BLaER1 treated with 17β-estradiol and CSF1 and Interleukin-3, amounts not matched to agents 10 nM and 100 nM (cell line): ENCODE results near the gene RPL22.

ENCODE experiments used
- H3K27ac ChIP-seq, 11 experiments: shearing (Covaris generic); formaldehyde crosslinking; 2 replicates each; pipeline ENCODE4 v1.8.1; 2022
- H3K27me3 ChIP-seq, 11 experiments: shearing (Covaris generic); formaldehyde crosslinking; 2 replicates each; pipeline ENCODE4 v1.8.1; 2022
- H3K36me3 ChIP-seq, 11 experiments: shearing (Covaris generic); formaldehyde crosslinking; 2 replicates each; pipeline ENCODE4 v1.8.1; 2022
- H3K4me1 ChIP-seq, 10 experiments: shearing (Covaris generic); formaldehyde crosslinking; 2 replicates each; pipeline ENCODE4 v1.8.1; 2022
- H3K4me2 ChIP-seq, 11 experiments: shearing (Covaris generic); formaldehyde crosslinking; 2 replicates each; pipeline ENCODE4 v1.8.1; 2022
- H3K4me3 ChIP-seq, 10 experiments: shearing (Covaris generic); formaldehyde crosslinking; 2 replicates each; pipeline ENCODE4 v1.8.1; 2022
- H3K9ac ChIP-seq, 11 experiments: shearing (Covaris generic); formaldehyde crosslinking; 2 replicates each; pipeline ENCODE4 v1.8.1; 2022
- H3K9me3 ChIP-seq, 11 experiments: shearing (Covaris generic); formaldehyde crosslinking; replicated peaks in 1 of 11; 2 replicates each; pipeline ENCODE4 v1.8.1; 2022
- H4K20me1 ChIP-seq, 11 experiments: shearing (Covaris generic); formaldehyde crosslinking; 2 replicates each; pipeline ENCODE4 v1.8.1; 2022
- Cebpa-rat ChIP-seq, 11 experiments: shearing (Covaris generic); IDR thresholded peaks; 2 replicates each; pipeline ENCODE4 v1.8.1; 2022

RPL22 gene

DNA sequence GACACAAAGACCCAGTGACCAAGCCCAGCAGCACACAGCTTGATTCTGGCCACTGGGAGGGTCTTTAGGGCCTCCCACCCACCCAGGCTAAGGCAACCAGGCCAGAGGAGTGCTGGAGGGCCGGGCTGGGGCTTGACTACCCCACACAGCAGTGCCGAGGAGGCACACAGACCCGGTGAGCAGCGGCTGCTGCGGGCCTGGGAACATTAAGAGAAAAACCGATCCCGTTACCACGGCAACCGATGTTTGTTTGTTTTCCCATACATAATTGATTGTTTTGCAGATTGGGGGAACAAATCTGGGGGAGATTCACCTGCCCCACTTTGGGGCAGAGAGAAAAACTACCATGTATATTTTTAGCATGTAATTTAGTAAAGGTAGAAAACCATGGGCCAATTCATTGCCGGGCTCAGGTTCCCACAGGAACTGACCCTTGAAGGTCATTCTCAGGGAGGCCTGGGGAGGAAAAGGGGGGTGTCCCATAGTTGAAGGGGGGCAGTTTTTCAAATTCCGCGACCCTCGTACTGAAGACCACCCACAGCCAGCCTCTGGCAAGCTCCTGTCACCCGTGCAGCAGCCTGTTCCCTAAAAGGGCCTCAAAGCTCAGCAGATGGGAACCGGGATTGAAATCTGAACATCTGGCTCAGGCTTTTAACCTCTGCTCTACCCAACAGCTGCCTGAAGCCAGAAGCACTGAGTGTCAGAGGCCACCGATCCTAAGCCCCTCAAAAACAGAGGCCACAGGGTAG, 54.6 kb downstream of the RPL22 start:
- H4K20me1 ChIP-seq, result peaks cover 0 to 13% (median 0%) of the 10 kb centered on the region in 11 experiments; a peak in 2 of 22 replicates
- H3K9ac ChIP-seq, result no peak overlapping the region
- TF ChIP-seq Cebpa-rat (IDR thresholded peaks at IDR 0.05), result no peak
- H3K27ac ChIP-seq, result no peak overlapping the region
- peaks cover 0 to 11% (median 0%) of the 10 kb centered on the region in 11 experiments; a peak in 6 of 22 replicates for H3K9me3 ChIP-seq
- H3K36me3 ChIP-seq, result no peaks in the 10 kb centered on the region
- H3K4me2 ChIP-seq, result no peak overlapping the region
- H3K4me3 ChIP-seq, result no peak overlapping the region
- peaks cover 0 to 16% (median 13%) of the 10 kb centered on the region in 10 experiments; a peak in 14 of 20 replicates for H3K4me1 ChIP-seq
- peaks cover 0 to 18% (median 0%) of the 10 kb centered on the region in 11 experiments; a peak in 4 of 22 replicates for H3K27me3 ChIP-seq

DNA sequence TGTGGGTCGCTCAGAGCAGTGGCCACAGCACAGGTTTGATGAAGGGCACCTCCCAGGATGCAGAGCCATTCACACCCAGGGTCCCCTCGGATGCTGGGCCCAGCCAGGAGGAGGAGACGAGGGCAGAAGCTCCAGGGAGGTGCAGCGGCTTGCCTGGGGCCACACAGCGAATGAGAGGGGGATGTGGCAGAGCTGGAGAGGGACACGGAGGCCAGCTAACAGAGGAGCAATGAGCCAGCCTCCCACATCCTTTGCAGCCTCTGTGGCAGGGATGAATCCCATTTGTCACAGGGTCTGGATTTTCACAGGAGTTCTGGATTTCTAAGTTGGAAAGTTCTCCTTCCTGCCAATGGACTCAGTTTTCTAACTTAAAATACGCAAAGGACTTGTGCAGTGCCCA, 55.2 kb downstream of the RPL22 start:
- Histone ChIP-seq H3K9ac (no peak overlapping the region), H4K20me1 (peaks cover 0 to 13% (median 0%) of the 10 kb centered on the region in 11 experiments; a peak in 2 of 22 replicates), H3K4me2 (no peak overlapping the region), H3K27me3 (peaks cover 0 to 14% (median 0%) of the 10 kb centered on the region in 11 experiments; a peak in 4 of 22 replicates), H3K27ac (no peak overlapping the region), H3K4me1 (peaks cover 0 to 16% (median 13%) of the 10 kb centered on the region in 10 experiments; a peak in 14 of 20 replicates), H3K9me3 (peaks cover 0 to 5% (median 0%) of the 10 kb centered on the region in 11 experiments; a peak in 5 of 22 replicates), H3K36me3 (no peaks in the 10 kb centered on the region), H3K4me3 (no peak overlapping the region)
- no peak for TF ChIP-seq Cebpa-rat (IDR thresholded peaks at IDR 0.05)

DNA sequence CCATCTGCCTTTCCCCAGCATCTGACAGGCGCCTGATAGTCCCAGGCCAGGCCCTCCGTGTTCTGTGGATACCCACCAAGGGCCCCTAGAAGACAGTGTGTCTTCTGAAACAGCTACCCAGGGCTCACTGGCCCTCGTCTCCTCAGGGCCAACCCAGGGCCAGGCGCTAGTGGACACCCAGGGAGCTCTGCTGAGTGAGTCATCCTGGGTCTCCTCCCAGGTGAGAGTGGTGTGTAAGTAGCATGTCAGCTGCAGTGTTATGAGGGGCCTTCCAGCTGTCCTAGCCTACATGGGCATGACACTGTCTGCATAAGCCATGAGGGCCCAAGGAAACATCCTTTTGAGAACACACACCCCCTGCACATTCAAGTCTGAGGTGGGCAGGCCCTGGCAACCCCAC, 56.0 kb downstream of the RPL22 start:
- Histone ChIP-seq H3K27ac (no peak overlapping the region), H3K9me3 (no peaks in the 10 kb centered on the region), H3K4me1 (peaks cover 0 to 24% (median 17%) of the 10 kb centered on the region in 10 experiments; a peak in 14 of 20 replicates), H3K4me3 (no peak overlapping the region), H3K9ac (no peak overlapping the region), H3K27me3 (peaks cover 0 to 7% (median 0%) of the 10 kb centered on the region in 11 experiments; a peak in 1 of 22 replicates), H3K36me3 (no peaks in the 10 kb centered on the region), H3K4me2 (no peak overlapping the region), H4K20me1 (peaks cover 0 to 17% (median 0%) of the 10 kb centered on the region in 11 experiments; a peak in 2 of 22 replicates)
- TF ChIP-seq Cebpa-rat (IDR thresholded peaks at IDR 0.05), result no peak

DNA sequence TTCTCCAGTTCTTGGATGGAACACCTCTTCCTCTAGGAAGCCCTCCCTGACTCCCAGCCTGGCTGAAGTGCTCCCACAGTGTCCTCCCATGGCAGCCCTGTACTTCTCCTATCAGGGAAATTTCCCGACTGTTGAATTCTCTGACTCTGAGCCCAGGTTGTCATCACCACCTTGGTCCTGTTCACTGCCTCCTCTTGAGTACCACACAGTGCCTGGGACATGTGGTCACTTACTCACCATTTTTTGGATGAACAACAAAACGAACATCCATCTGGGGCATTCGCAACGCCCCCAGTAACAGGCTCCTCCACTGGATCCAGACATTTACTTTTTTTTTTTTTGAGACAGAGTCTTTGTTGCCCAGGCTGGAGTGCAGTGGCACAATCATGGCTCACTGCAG, 56.7 kb downstream of the RPL22 start:
- Histone ChIP-seq H3K9ac (no peak overlapping the region), H3K9me3 (no peaks in the 10 kb centered on the region)
- TF ChIP-seq Cebpa-rat (IDR thresholded peaks at IDR 0.05), result no peak

DNA sequence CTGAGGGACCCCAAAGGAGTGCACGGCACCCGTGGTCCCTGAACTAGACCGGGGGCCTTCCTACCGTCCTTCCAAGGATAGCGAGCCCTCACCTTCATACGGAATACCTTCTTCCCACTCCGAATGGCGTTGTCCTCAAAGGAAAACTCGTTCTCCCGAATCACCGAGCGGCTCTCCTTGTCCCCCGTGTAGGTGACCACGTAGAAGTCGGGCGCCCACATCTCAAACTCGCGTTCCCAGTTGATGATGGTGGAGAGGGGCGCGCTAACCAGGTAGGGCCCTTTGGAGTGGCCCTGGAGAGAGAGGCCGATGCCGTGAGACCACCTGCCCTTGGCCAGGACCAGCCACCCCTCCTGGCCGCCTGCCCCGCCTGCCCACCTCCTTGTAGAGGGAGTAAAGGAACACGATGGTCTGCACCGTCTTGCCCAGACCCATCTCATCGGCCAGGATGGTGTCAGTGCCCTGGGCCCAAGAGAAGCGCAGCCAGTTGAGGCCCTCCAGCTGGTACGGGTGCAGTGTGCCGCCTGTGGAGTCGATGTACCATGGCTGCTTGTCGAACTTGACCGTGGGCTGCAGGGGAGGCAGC, 57.3 kb downstream of the RPL22 start:
- H3K4me3 ChIP-seq, result no peak overlapping the region
- H3K27me3 ChIP-seq, result no peaks in the 10 kb centered on the region
- peak overlapping the region in 8 of 11 experiments; percentile 3 to 66 (median 49); a peak in 13 of 22 replicates for H3K4me2 ChIP-seq
- peaks cover 0 to 20% (median 0%) of the 10 kb centered on the region in 11 experiments; a peak in 2 of 22 replicates for H4K20me1 ChIP-seq
- H3K36me3 ChIP-seq, result no peaks in the 10 kb centered on the region
- H3K4me1 ChIP-seq, result peaks cover 0 to 36% (median 28%) of the 10 kb centered on the region in 10 experiments; a peak in 14 of 20 replicates
- TF ChIP-seq Cebpa-rat (IDR thresholded peaks at IDR 0.05), result no peak
- no peak overlapping the region; a peak in 1 of 22 replicates for H3K9ac ChIP-seq
- no peak overlapping the region for H3K27ac ChIP-seq
- H3K9me3 ChIP-seq, result no peaks in the 10 kb centered on the region

More for the DNA sequence above, 56.7 kb downstream of the RPL22 start:
- no peak overlapping the region for H3K4me3 ChIP-seq
- H3K36me3 ChIP-seq, result no peaks in the 10 kb centered on the region
- no peak overlapping the region for H3K27ac ChIP-seq
- 0 out of 22 replicates have a peak, but pooled peaks cover 0 to under 1% (median 0%) of the 10 kb centered on the region in 11 experiments for H3K27me3 ChIP-seq
- H4K20me1 ChIP-seq, result peaks cover 0 to 20% (median 0%) of the 10 kb centered on the region in 11 experiments; a peak in 2 of 22 replicates
- no peak overlapping the region for H3K4me2 ChIP-seq
- peaks cover 0 to 30% (median 23%) of the 10 kb centered on the region in 10 experiments; a peak in 14 of 20 replicates for H3K4me1 ChIP-seq

DNA sequence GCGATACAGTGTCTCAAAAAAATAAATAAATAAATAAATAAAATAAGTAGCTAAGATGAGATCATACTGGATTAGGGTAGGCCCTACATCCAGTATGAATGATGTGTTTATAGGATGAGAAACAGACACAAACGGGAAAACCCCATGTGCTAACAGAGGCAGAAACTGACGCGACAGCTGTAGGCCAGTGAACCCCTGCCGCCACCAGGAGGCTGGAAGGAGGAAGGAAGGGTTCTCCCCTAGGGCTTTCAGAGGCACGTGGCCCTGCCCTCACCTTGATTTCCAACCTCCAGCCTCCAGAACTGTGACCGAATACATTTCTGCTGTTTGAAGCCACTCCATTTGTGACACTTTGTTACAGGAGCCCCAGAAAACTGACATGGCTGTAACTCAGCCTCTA, 57.8 kb downstream of the RPL22 start:
- H3K4me2 ChIP-seq, result peak overlapping the region in 8 of 11 experiments; percentile 3 to 66 (median 49); a peak in 14 of 22 replicates
- H3K27me3 ChIP-seq, result no peaks in the 10 kb centered on the region
- H3K9ac ChIP-seq, result no peak overlapping the region; a peak in 1 of 22 replicates
- H3K36me3 ChIP-seq, result no peaks in the 10 kb centered on the region
- peaks cover 0 to 20% (median 0%) of the 10 kb centered on the region in 11 experiments; a peak in 2 of 22 replicates for H4K20me1 ChIP-seq
- no peaks in the 10 kb centered on the region for H3K9me3 ChIP-seq
- H3K27ac ChIP-seq, result no peak overlapping the region; a peak in 2 of 22 replicates
- no peak overlapping the region for H3K4me3 ChIP-seq
- peaks cover 0 to 39% (median 28%) of the 10 kb centered on the region in 10 experiments; a peak in 14 of 20 replicates for H3K4me1 ChIP-seq
- no peak for TF ChIP-seq Cebpa-rat (IDR thresholded peaks at IDR 0.05)

DNA sequence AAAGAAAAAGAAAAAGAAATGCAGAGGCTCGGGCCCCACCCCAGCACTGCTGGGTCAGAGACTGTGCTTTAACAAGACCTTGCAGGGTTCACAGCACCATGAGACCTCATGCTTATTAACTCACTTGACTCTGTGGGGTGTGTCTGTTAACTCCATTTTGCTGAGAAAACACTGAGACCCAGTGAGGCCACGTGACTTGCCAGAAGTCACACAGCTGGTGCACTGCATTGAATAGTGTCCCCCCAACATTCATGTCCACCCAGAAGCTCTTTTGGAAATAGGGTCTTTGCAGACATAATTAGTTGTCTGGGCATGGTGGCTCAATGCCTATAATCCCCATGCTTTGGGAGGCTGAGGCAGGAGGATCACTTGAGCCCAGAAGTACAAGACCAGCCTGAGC, 59.0 kb downstream of the RPL22 start:
- Histone ChIP-seq H3K9ac (no peak overlapping the region), H3K27me3 (no peaks in the 10 kb centered on the region), H3K4me3 (no peak overlapping the region), H3K36me3 (no peaks in the 10 kb centered on the region), H3K9me3 (no peaks in the 10 kb centered on the region), H4K20me1 (peaks cover 0 to 11% (median 0%) of the 10 kb centered on the region in 11 experiments; a peak in 2 of 22 replicates), H3K4me2 (no peak overlapping the region), H3K27ac (no peak overlapping the region), H3K4me1 (peaks cover 0 to 39% (median 28%) of the 10 kb centered on the region in 10 experiments; a peak in 14 of 20 replicates)
- no peak for TF ChIP-seq Cebpa-rat (IDR thresholded peaks at IDR 0.05)

DNA sequence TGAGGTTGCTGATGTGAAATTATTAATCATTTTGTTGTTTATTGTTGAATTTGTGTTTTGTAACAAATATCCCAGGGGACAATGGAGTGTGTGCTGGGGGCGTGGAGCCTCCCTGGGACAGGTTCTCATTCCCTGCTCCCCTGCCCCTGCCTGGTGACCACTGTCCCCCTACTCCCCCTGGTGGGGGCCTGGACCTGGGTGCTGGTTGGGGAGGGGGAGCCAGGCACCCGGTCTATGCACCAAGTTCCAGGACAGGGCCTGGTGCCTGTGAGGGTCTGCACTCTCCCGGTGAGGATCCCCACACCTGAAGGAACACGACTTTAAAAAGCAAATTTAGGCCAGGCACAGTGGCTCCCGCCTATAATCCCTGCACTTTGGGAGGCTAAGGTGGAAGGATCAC, 61.6 kb downstream of the RPL22 start:
- Histone ChIP-seq H3K27ac (no peak overlapping the region), H3K4me1 (peaks cover 0 to 39% (median 28%) of the 10 kb centered on the region in 10 experiments; a peak in 14 of 20 replicates), H3K36me3 (peaks cover 0 to 8% (median 0%) of the 10 kb centered on the region in 11 experiments; a peak in 1 of 22 replicates), H3K4me3 (no peak overlapping the region), H3K9me3 (peaks cover 7 to 14% (median 9%) of the 10 kb centered on the region in 11 experiments), H4K20me1 (peaks cover 0 to 7% (median 0%) of the 10 kb centered on the region in 11 experiments; a peak in 2 of 22 replicates), H3K4me2 (peak overlapping the region in 8 of 11 experiments; percentile 25 to 66 (median 44); a peak in 14 of 22 replicates), H3K27me3 (no peaks in the 10 kb centered on the region), H3K9ac (0 out of 22 replicates have a peak overlapping the region, but pooled peaks of 1 of the 11 experiments have one; percentile 5)
- TF ChIP-seq Cebpa-rat (IDR thresholded peaks at IDR 0.05), result no peak
